ENCODE measurements around the gene SLC36A4. TPM values are rescaled to one million over a fixed set of nuclear protein-coding genes. Genes with fewer than 3 reads are reported as not detected.
"Not testable (repeated sequence)": the region's sequence is repeated elsewhere in the genome, so short reads cannot be mapped to it uniquely, and the experiment has no call there.

SLC36A4 gene
- total RNA-seq, 1 experiment from 2014 or later, result 19.5 TPM

DNA sequence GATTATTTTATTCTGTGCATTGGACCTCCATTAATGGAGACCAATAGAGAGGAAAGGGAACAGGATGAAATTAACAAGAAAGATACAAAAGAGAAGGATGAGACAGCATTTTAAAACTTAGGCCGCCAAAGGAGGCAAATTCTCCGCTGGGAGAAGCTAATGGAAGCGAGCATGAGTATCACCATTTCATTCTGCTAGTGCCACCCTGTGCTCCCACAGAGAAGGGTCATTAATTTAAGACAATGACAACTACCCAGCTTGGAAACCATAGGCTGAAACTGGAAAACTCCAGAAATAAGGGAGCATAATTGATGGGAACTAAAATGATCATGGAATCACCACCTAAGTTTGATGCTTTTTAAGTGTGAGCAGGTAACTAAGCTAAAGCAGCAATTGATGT lies 69.2 kb downstream of the SLC36A4 start:
- DNase-seq (ENCODE audit: extremely low read depth, low read depth), result no peak

DNA sequence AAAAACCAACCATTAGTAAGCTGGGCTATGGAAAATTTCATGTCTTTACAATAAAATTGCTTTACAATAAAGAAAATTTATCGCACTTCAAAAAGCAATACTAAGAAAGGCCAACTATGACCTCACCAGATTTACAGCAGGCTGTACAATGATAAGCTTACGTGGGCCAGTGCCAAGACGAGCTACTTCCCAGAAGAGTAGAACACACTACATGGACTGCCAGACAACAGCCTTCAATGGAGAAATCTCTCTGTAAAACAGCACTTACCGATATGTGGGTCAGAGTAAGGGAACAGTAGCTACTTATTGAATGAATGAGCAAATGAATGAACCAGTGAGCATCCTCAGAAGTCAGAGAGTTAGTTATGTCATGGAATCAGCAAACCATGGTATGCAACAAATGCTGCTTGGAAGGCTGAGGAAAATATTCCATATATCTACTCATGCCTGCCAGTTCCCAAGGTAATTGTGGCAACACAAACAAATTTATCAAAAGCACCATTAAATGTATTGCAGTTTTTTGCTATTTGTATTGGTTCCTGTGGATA lies 74.4 kb downstream of the SLC36A4 start:
- DNase-seq (ENCODE audit: extremely low read depth, low read depth), result no peak

DNA sequence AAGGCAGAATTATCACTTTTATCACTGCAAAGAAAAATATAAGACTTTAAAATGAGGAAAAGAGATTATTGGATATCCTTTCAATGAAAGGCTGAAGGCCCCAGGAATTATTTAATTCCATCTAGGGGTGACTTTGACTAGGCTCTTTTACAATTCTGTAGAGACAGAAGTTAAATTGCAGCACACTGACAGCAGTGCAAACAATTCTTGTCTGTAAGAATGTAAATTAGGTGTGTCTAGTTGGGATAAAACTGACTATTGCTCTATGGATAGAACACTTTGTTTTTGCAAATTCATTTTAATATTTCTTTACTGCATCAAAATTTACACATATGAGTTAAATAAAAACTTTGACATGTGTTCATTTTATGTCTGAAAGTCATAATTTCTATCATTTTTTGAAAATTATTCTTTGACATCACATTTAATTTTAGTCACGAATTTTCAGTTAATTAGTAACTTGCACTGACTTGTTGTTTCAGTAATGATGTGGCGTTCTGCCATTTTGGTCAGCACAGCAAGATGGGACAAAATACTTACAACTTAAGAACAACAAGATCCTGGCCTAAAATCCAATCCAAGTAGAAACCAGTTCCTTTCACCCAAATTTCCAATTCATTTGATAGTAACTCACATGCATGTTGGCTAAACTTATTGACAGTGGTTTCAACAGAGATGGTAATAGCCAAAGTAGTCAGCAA lies 75.1 kb downstream of the SLC36A4 start:
- no peak for DNase-seq (ENCODE audit: extremely low read depth, low read depth)

DNA sequence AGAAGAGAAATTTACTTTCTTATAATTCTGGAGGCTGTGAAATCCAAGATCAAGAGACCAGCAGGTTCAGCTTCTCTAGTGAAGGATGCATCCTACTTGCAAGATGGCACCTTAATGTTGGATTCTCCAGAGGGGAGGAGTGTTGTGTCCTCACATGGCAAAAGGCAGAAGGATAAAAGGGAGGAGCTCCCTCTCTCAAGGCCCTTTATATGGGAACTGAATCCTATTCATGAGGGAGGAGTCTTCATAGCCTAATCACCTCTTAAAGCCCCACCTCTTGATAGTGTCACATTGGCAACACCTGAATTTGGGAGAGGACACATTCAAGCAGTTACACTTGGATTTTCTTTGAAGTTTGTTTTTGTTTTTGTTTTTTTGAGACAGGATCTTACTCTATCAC lies 79.5 kb downstream of the SLC36A4 start:
- DNase-seq (ENCODE audit: extremely low read depth, low read depth), result no peak

DNA sequence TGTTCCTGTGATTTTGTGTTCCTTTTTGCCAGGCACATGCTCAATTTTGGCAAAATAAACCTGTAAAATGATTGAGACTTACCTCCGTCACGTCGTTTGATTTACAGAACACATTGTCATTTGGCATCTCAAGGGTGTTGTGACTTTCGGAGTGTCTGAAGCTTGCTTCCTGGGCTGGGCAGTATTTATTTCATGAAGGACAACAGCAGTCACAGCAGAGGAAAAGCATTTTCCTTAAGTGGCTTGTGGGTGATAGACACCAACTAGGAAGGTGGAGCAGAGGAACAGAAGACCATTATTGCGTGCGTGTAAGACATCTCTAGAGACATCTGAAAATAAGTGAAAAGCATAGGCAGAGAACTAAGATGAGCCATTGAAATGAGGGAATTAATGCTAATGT lies 80.2 kb downstream of the SLC36A4 start:
- no peak for DNase-seq (ENCODE audit: extremely low read depth, low read depth)

DNA sequence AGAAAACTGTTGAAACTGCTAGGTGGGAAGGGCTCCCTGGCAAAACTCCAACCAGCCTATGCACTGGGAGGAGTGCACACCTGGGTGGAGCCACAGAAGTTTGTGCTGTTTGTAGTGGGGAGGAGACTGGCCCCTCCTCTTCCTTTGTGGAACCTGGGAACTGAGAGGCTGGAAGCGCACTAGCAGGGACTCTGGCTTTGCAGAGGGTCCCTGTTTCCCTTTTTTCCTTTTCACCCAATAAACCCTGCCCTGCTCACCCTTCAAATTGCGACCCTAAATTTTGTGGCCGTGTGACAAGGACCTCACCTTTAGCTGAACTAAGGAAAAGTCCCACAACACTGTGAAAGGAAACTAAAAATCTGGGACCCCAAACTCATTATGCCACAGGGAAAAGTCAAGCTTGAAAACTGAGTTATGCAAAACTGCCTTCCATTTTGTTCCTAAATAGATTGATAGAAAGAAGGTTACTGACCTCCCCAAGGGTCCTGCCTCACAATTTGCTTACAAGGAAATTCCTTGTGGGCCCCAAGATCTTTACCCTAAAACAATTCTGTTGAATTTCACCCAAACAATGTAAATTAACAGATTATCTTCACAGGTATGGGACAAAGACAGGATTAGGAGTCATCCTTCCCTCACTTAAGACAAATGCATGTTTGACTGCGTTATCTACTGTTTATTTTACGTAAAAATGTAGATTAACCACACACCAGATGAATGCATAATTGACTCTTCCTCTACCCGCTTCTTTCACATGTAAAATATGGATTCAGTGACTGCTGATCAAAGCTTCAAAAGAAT lies 81.0 kb downstream of the SLC36A4 start:
- DNase-seq (ENCODE audit: extremely low read depth, low read depth), result no peak

DNA sequence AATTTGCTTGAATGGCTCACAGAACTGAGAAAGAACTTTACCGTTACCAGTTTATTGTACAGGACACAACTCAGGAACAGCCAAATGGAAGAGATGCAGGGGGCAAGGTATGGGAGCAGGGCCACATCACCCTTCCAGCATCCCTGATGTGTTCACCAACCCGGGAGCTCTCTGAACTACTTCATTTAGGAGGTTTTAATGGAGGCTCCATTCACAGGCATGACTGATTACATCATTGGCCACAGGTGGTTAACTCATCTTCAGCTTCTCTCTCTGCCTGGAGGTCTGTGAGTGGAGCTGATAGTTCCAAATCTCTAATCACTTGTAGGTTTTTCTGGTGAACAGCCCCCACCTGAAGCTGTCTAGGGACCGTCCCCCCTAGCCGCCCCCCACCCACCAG lies 83.5 kb downstream of the SLC36A4 start:
- no peak for DNase-seq (ENCODE audit: extremely low read depth, low read depth)

GRCh38 chr11:93113824-93114223 lies 84.0 kb downstream of the SLC36A4 start:
- no peak for DNase-seq (ENCODE audit: extremely low read depth, low read depth)

DNA sequence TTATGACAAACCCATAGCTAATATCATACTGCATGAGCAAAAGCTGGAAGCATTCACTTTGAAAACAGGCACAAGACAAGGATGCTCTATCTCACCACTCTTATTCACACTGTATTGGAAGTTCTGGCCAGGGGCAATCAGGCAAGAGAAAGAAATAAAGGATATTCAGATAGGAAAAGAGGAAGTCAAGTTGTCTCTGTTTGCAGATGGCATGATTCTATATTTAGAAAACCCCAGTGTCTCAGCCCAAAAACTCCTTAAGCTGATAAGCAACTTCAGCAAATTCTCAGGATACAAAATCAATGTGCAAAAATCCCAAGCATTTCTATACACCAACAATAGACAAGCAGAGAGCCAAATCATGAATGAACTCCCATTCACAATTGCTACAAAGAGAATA lies 86.6 kb downstream of the SLC36A4 start:
- DNase-seq (ENCODE audit: extremely low read depth, low read depth), result not testable (repeated sequence)

DNA sequence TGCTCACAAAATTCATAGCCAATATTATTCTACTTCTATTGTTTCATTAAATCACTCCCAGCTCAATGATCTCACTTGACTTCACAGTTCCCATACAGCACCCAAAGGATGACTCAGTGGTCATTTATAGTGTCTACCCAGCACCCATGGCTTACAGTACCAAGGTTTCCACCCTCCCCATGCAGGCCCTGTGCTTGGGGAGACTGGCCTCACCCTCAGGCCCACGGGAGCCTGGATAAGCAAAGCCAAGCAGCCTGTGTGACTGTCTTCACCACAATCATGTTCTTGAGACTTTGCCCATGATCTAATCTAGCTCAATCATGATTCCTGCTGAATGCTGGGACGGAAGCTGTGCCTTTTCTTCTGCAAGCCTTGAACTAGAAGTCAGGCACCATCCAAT lies 97.6 kb downstream of the SLC36A4 start:
- DNase-seq (ENCODE audit: extremely low read depth, low read depth), result no peak

- no peak for DNase-seq (ENCODE audit: extremely low read depth, low read depth)
Observed at GRCh38 chr11:93099806-93100205, 98.0 kb downstream of the SLC36A4 start.

Small RNA genes lying within 50 kb of the gene (small RNA-seq; reads per million reads assigned to genes)
- gene AP003072.1, result 0 reads per million in 2 experiments

Other genes starting within 250 kb of the SLC36A4 start
- gene MTNR1B, start 228.3 kb downstream of the SLC36A4 start, total RNA-seq (2014; rRNA removed; shearing (Covaris generic)), result not detected in 2 replicates
- gene DEUP1, start 132.8 kb upstream of the SLC36A4 start, total RNA-seq (2014; rRNA removed; shearing (Covaris generic)), result not detected in 2 replicates

All from NCI-H460 (cell line).